Progenitor cell of endocrine pancreas (in vitro differentiated cells): Measurements from ENCODE around the gene KCNK3. TPM values are rescaled to one million over a fixed set of nuclear protein-coding genes. Genes with fewer than 3 reads are reported as not detected.

Experiments
- DNase-seq: peaks from one replicate; pipeline ENCODE4 v3.0.0; 2021; ENCODE audit warnings: low spot score; ENCODE audit not compliant: unreplicated experiment
- H3K27ac Mint-ChIP-seq: 2 replicates; pipeline ENCODE4 v1.8.0; 2021; ENCODE audit warnings: mild to moderate bottlenecking, moderate library complexity, mixed read lengths
- H3K27me3 Mint-ChIP-seq: 2 replicates; pipeline ENCODE4 v1.8.0; 2021; ENCODE audit warnings: mixed read lengths
- H3K36me3 Mint-ChIP-seq: 2 replicates; pipeline ENCODE4 v1.8.0; 2022; ENCODE audit warnings: mixed read lengths; ENCODE audit not compliant: insufficient read depth
- H3K4me1 Mint-ChIP-seq: 2 replicates; pipeline ENCODE4 v1.8.0; 2021; ENCODE audit warnings: low read depth, mixed read lengths
- H3K4me3 Mint-ChIP-seq: 2 replicates; pipeline ENCODE4 v1.8.0; 2021; ENCODE audit warnings: low read depth, mild to moderate bottlenecking, moderate library complexity, mixed read lengths
- H3K9me3 Mint-ChIP-seq: 2 replicates; pipeline ENCODE4 v1.8.0; 2021; ENCODE audit warnings: low read depth, mixed read lengths
- total RNA-seq: library from RNA; stranded (reverse); gene quantifications from 2 replicates; pipeline ENCODE4 v1.2.1, GENCODE V29; 2021
- TF ChIP-seq, protein P1 (sequence below): fragments of 200-600 bp; sonication (generic); IDR thresholded peaks from one replicate; pipeline ENCODE4 v1.5.0; 2021; ENCODE audit warnings: antibody characterized with exemption, mild to moderate bottlenecking; ENCODE audit not compliant: unreplicated experiment

The KCNK3 gene
- total RNA-seq, 1 donor from 2014 or later, result 1.5 TPM

GRCh38 chr2:26739514-26739913 is 47.0 kb downstream of the KCNK3 start:
- no peaks in the 10 kb centered on the region for H3K4me1 Mint-ChIP-seq
- no peak overlapping the region for H3K27ac Mint-ChIP-seq
- H3K4me3 Mint-ChIP-seq, result no peak overlapping the region
- H3K27me3 Mint-ChIP-seq, result peaks cover 8% of the 10 kb centered on the region
- TF ChIP-seq, protein P1, sequence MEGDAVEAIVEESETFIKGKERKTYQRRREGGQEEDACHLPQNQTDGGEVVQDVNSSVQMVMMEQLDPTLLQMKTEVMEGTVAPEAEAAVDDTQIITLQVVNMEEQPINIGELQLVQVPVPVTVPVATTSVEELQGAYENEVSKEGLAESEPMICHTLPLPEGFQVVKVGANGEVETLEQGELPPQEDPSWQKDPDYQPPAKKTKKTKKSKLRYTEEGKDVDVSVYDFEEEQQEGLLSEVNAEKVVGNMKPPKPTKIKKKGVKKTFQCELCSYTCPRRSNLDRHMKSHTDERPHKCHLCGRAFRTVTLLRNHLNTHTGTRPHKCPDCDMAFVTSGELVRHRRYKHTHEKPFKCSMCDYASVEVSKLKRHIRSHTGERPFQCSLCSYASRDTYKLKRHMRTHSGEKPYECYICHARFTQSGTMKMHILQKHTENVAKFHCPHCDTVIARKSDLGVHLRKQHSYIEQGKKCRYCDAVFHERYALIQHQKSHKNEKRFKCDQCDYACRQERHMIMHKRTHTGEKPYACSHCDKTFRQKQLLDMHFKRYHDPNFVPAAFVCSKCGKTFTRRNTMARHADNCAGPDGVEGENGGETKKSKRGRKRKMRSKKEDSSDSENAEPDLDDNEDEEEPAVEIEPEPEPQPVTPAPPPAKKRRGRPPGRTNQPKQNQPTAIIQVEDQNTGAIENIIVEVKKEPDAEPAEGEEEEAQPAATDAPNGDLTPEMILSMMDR, result no peak
- DNase-seq, result no peak
- no peaks in the 10 kb centered on the region for H3K9me3 Mint-ChIP-seq
- H3K36me3 Mint-ChIP-seq, result no peaks in the 10 kb centered on the region

- Mint-ChIP-seq H3K36me3 (no peaks in the 10 kb centered on the region), H3K4me3 (no peak overlapping the region), H3K27me3 (peaks cover 8% of the 10 kb centered on the region), H3K4me1 (peaks cover 2% of the 10 kb centered on the region), H3K9me3 (no peaks in the 10 kb centered on the region), H3K27ac (no peak overlapping the region)
- DNase-seq, result no peak
- TF ChIP-seq, protein P1, result no peak
Observed at GRCh38 chr2:26740346-26740745, 47.8 kb downstream of the KCNK3 start.

DNA sequence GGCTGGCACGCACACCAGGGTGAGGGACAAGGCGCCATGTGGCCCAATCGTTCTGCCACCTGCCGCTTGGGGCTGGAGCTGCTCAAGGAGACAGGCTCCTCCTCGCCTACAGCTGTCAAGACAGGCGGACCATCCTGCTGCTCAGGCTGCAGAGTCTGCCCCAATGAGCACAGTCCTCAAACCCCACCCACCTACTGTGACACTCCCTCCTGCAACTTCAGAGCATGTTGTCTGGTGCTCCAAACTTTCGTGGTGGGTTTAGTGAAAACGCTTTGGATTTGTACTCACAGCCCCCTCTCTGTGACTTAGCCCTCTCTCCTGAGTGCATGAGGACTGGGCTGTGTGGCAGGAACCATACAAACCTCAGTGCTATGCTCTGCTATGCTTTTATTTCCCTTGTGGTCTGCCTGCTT is 48.4 kb downstream of the KCNK3 start:
- no peak overlapping the region for H3K4me3 Mint-ChIP-seq
- DNase-seq, result no peak
- no peaks in the 10 kb centered on the region for H3K9me3 Mint-ChIP-seq
- peaks cover 8% of the 10 kb centered on the region for H3K27me3 Mint-ChIP-seq
- no peak overlapping the region for H3K27ac Mint-ChIP-seq
- no peaks in the 10 kb centered on the region for H3K36me3 Mint-ChIP-seq
- H3K4me1 Mint-ChIP-seq, result peaks cover 2% of the 10 kb centered on the region
- TF ChIP-seq, protein P1, result no peak

- Mint-ChIP-seq H3K36me3 (no peaks in the 10 kb centered on the region), H3K4me3 (no peak overlapping the region), H3K27me3 (peaks cover 8% of the 10 kb centered on the region), H3K27ac (no peak overlapping the region), H3K4me1 (peaks cover 2% of the 10 kb centered on the region), H3K9me3 (no peaks in the 10 kb centered on the region)
- TF ChIP-seq, protein P1, result no peak
- DNase-seq, result no peak
Observed at GRCh38 chr2:26742048-26742770, 49.7 kb downstream of the KCNK3 start.

DNA sequence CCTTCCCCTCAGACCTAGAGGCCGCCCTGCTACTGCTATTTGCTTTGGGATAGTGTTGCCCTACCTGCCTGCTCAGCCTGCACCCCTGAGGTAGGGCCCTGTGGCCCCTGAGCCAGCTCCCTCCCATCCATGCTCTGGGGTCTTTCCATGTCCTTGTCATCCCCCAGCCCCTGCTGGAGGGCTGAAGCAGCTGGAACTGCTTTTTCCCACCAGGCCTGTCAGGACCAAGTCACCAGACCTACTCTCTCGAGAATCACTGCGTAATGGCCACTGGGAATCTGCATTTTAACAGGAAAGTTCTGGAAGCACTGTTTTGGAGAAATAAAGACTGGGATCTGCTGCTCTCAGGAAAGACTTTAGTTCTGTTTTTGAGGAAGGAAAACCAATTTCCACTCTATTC is 51.3 kb downstream of the KCNK3 start:
- TF ChIP-seq, protein P1, result no peak
- H3K4me3 Mint-ChIP-seq, result no peak overlapping the region
- H3K36me3 Mint-ChIP-seq, result no peaks in the 10 kb centered on the region
- H3K9me3 Mint-ChIP-seq, result no peaks in the 10 kb centered on the region
- H3K27me3 Mint-ChIP-seq, result peaks cover 8% of the 10 kb centered on the region
- no peak overlapping the region for H3K27ac Mint-ChIP-seq
- peaks cover 2% of the 10 kb centered on the region for H3K4me1 Mint-ChIP-seq
- no peak for DNase-seq
